CD4-positive, CD25-positive, alpha-beta regulatory T cell (primary cell): ENCODE results near the gene DNAJA2. TPM values are rescaled to one million over a fixed set of nuclear protein-coding genes. Genes with fewer than 3 reads are reported as not detected.
A peak's percentile ranks its signal among the peaks of the same experiment; 100 is the strongest.
"Not testable (repeated sequence)": the region's sequence is repeated elsewhere in the genome, so short reads cannot be mapped to it uniquely, and the experiment has no call there.

Source experiments
- ATAC-seq, 2 donors: fragments of 150-1000 bp; cut with Tn5 transposase; one replicate each; pipeline ENCODE4 v1.10.0; 2021; ENCODE audit warnings: low read depth in 2 of 2, moderate number of reproducible peaks in 2 of 2, moderate library complexity in 1 of 2
- DNase-seq, 3 donors: peaks; one replicate each; pipeline versions ENCODE4 v3.0.0 to v3.0.0-alpha.2; 2012 to 2022; ENCODE audit warnings: mixed read lengths in 1 of 3
- H3K27ac ChIP-seq: one replicate; pipeline ENCODE4 v1.7.0; 2013; ENCODE audit warnings: mild to moderate bottlenecking, low read length; ENCODE audit not compliant: insufficient read depth, poor library complexity, severe bottlenecking
- H3K27me3 ChIP-seq: one replicate; pipeline ENCODE4 v1.7.0; 2013; ENCODE audit warnings: low read length; ENCODE audit not compliant: control insufficient read depth, insufficient read depth
- H3K36me3 ChIP-seq: one replicate; pipeline ENCODE4 v1.7.0; 2013; ENCODE audit warnings: mild to moderate bottlenecking, low read length, moderate library complexity; ENCODE audit not compliant: control insufficient read depth, insufficient read depth
- H3K4me1 ChIP-seq: 2 replicates; pipeline ENCODE4 v1.7.0; 2013; ENCODE audit warnings: mild to moderate bottlenecking, low read length; ENCODE audit not compliant: insufficient read depth, control insufficient read depth, poor library complexity, severe bottlenecking
- H3K4me3 ChIP-seq: one replicate; pipeline ENCODE4 v1.7.0; 2013; ENCODE audit warnings: low read depth, mild to moderate bottlenecking, low read length, moderate library complexity
- H3K9me3 ChIP-seq, 2 experiments: 1 replicate in 1 of 2; 2 replicates in 1 of 2; pipeline ENCODE4 v1.7.0; 2013; ENCODE audit warnings: low read length in 2 of 2, mild to moderate bottlenecking in 1 of 2, moderate library complexity in 1 of 2; ENCODE audit not compliant: control insufficient read depth in 2 of 2
- H3K27ac Mint-ChIP-seq, 3 donors: one replicate each; pipeline ENCODE4 v1.8.0; 2020 to 2022; ENCODE audit warnings: mild to moderate bottlenecking in 3 of 3, mixed read lengths in 3 of 3, moderate library complexity in 2 of 3
- H3K27me3 Mint-ChIP-seq: one replicate; pipeline ENCODE4 v1.8.0; 2022; ENCODE audit warnings: mild to moderate bottlenecking, mixed read lengths
- H3K36me3 Mint-ChIP-seq: one replicate; pipeline ENCODE4 v1.8.0; 2020; ENCODE audit warnings: mixed read lengths
- H3K4me1 Mint-ChIP-seq, 4 donors: one replicate each; pipeline ENCODE4 v1.8.0; 2020 to 2022; ENCODE audit warnings: mixed read lengths in 4 of 4, mild to moderate bottlenecking in 1 of 4
- H3K4me3 Mint-ChIP-seq, 4 donors: one replicate each; pipeline ENCODE4 v1.8.0; 2020 to 2022; ENCODE audit warnings: mild to moderate bottlenecking in 4 of 4, mixed read lengths in 4 of 4, moderate library complexity in 3 of 4
- H3K9me3 Mint-ChIP-seq, 7 donors: one replicate each; pipeline ENCODE4 v1.8.0; 2020 to 2022; ENCODE audit warnings: mixed read lengths in 7 of 7, mild to moderate bottlenecking in 3 of 7, moderate library complexity in 2 of 7
- polyA plus RNA-seq, 4 donors: library from polyadenylated mRNA; unstranded; fragments of 300-500 nt; fragmentation: Illumina TruSeq; gene quantifications; one replicate each; pipeline ENCODE4 v1.2.3, GENCODE V29; 2021
- total RNA-seq: library from RNA; stranded (reverse); gene quantifications from one replicate; pipeline ENCODE4 v1.2.3, GENCODE V29; 2022

DNAJA2 gene
- total and polyA plus RNA-seq, 5 donors from 2014 or later: 90.8 to 110 (median 94.8) TPM

GRCh38 chr16:47010812-47011211 lies 37.3 kb upstream of the DNAJA2 start:
- H3K4me1 ChIP-seq, H3K36me3 Mint-ChIP-seq, ATAC-seq, H3K27ac Mint-ChIP-seq, H3K27me3 ChIP-seq, H3K4me1 Mint-ChIP-seq, H3K27ac ChIP-seq, H3K4me3 Mint-ChIP-seq, H3K4me3 ChIP-seq, H3K9me3 ChIP-seq, H3K27me3 Mint-ChIP-seq, H3K9me3 Mint-ChIP-seq, H3K36me3 ChIP-seq, DNase-seq: not testable (repeated sequence)

DNA sequence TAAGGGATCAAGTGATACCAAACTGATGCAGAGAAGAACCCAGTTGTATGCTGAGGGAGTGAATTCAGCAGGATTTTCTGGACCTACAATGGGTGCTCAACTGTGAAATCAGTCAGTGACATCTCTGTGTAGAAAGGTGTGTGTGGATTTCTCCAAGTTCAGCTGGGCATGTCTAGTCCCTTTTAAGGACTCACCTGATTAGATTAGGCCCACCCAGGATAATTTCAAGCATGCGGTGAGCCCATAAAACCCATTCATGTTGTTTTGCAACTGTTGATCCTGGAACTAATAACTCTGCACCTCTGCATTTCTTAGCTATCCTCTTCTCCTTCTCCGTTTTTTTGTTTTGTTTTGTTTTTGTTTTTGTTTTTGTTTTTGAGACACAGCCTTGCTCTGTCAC lies 35.1 kb upstream of the DNAJA2 start:
- Mint-ChIP-seq H3K27me3 (no peaks in the 10 kb centered on the region), H3K27ac (peak overlapping the region in 1 of 3 donors; percentile 47), H3K4me1 (peaks cover 0 to 4% (median 1%) of the 10 kb centered on the region in 4 donors), H3K4me3 (no peak overlapping the region), H3K9me3 (peaks cover 0 to 2% (median 0%) of the 10 kb centered on the region in 7 donors), H3K36me3 (no peaks in the 10 kb centered on the region)
- Histone ChIP-seq H3K4me3 (no peak overlapping the region), H3K9me3 (no peaks in the 10 kb centered on the region), H3K27me3 (no peaks in the 10 kb centered on the region), H3K27ac (no peak overlapping the region), H3K36me3 (no peaks in the 10 kb centered on the region), H3K4me1 (no peaks in the 10 kb centered on the region)
- ATAC-seq (no peak), DNase-seq (no peak)

DNA sequence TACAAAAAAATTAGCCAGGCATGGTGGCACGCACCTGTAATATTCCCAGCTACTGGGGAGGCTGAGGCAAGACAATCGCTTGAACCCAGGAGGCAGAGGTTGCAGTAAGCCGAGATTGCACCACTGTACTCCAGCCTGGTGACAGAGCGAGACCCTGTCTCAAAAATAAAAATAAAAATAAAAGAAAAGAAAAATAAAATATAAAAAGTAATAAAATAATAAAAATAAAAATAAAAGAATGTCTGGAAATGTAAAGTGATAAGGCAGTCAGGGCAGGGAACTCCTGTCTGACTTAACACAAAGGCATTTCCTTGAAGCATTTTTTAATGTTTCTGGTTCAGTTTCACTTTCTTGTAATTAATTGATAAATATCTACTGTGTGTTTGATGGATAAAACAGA lies 34.7 kb upstream of the DNAJA2 start:
- H3K4me1 Mint-ChIP-seq: peaks cover 0 to 2% (median under 1%) of the 10 kb centered on the region in 4 donors
- H3K36me3 ChIP-seq: no peaks in the 10 kb centered on the region
- no peak overlapping the region for H3K27ac ChIP-seq
- no peak overlapping the region for H3K4me3 Mint-ChIP-seq
- peaks cover 0 to 2% (median 0%) of the 10 kb centered on the region in 7 donors for H3K9me3 Mint-ChIP-seq
- H3K9me3 ChIP-seq: no peaks in the 10 kb centered on the region
- DNase-seq: no peak
- H3K27me3 Mint-ChIP-seq: no peaks in the 10 kb centered on the region
- no peaks in the 10 kb centered on the region for H3K36me3 Mint-ChIP-seq
- no peaks in the 10 kb centered on the region for H3K4me1 ChIP-seq
- peak overlapping the region in 1 of 3 donors; percentile 47 for H3K27ac Mint-ChIP-seq
- ATAC-seq: no peak
- no peaks in the 10 kb centered on the region for H3K27me3 ChIP-seq
- no peak overlapping the region for H3K4me3 ChIP-seq

- H3K36me3 Mint-ChIP-seq: no peaks in the 10 kb centered on the region
- peaks cover 6% of the 10 kb centered on the region for H3K27me3 Mint-ChIP-seq
- ATAC-seq (no peak), DNase-seq (no peak)
- Histone ChIP-seq H3K4me1 (no peaks in the 10 kb centered on the region), H3K4me3 (no peak overlapping the region), H3K27ac (no peak overlapping the region), H3K36me3 (no peaks in the 10 kb centered on the region), H3K27me3 (no peaks in the 10 kb centered on the region), H3K9me3 (no peaks in the 10 kb centered on the region)
- H3K27ac Mint-ChIP-seq: no peak overlapping the region
- H3K4me1 Mint-ChIP-seq: peaks cover 0 to 2% (median 0%) of the 10 kb centered on the region in 4 donors
- H3K4me3 Mint-ChIP-seq: no peak overlapping the region
- peaks cover 0 to 3% (median 0%) of the 10 kb centered on the region in 7 donors for H3K9me3 Mint-ChIP-seq
Observed at GRCh38 chr16:47004652-47005051, 31.2 kb upstream of the DNAJA2 start.

- H3K27ac Mint-ChIP-seq, H3K9me3 Mint-ChIP-seq, H3K27me3 ChIP-seq, DNase-seq, H3K4me1 Mint-ChIP-seq, H3K27me3 Mint-ChIP-seq, H3K36me3 Mint-ChIP-seq, H3K4me3 Mint-ChIP-seq, H3K4me1 ChIP-seq, H3K4me3 ChIP-seq, H3K9me3 ChIP-seq, ATAC-seq, H3K36me3 ChIP-seq, H3K27ac ChIP-seq: not testable (repeated sequence)
Observed at GRCh38 chr16:47000066-47000465, 26.6 kb upstream of the DNAJA2 start.

- H3K36me3 ChIP-seq: no peaks in the 10 kb centered on the region
- Mint-ChIP-seq H3K27ac (no peak overlapping the region), H3K27me3 (peaks cover 6% of the 10 kb centered on the region), H3K4me3 (no peak overlapping the region), H3K36me3 (no peaks in the 10 kb centered on the region), H3K9me3 (peaks cover 0 to 1% (median 0%) of the 10 kb centered on the region in 7 donors), H3K4me1 (no peaks in the 10 kb centered on the region)
- ATAC-seq (no peak), DNase-seq (no peak)
- no peak overlapping the region for H3K4me3 ChIP-seq
- H3K4me1 ChIP-seq: no peaks in the 10 kb centered on the region
- H3K27ac ChIP-seq: no peak overlapping the region
- no peaks in the 10 kb centered on the region for H3K9me3 ChIP-seq
- H3K27me3 ChIP-seq: no peaks in the 10 kb centered on the region
Observed at GRCh38 chr16:46997844-46998243, 24.4 kb upstream of the DNAJA2 start.

GRCh38 chr16:46996952-46997458 lies 23.5 kb upstream of the DNAJA2 start:
- Histone ChIP-seq H3K27me3 (no peaks in the 10 kb centered on the region), H3K36me3 (no peaks in the 10 kb centered on the region), H3K4me1 (no peaks in the 10 kb centered on the region), H3K9me3 (no peaks in the 10 kb centered on the region), H3K4me3 (no peak overlapping the region), H3K27ac (no peak overlapping the region)
- H3K4me3 Mint-ChIP-seq: no peak overlapping the region
- H3K36me3 Mint-ChIP-seq: no peaks in the 10 kb centered on the region
- H3K27me3 Mint-ChIP-seq: no peaks in the 10 kb centered on the region
- H3K9me3 Mint-ChIP-seq: peaks cover 0 to 1% (median 0%) of the 10 kb centered on the region in 7 donors
- H3K4me1 Mint-ChIP-seq: no peaks in the 10 kb centered on the region
- H3K27ac Mint-ChIP-seq: no peak overlapping the region
- DNase-seq (no peak), ATAC-seq (no peak)

- Histone ChIP-seq H3K4me1 (no peaks in the 10 kb centered on the region), H3K27me3 (no peaks in the 10 kb centered on the region), H3K4me3 (no peak overlapping the region), H3K27ac (no peak overlapping the region), H3K36me3 (no peaks in the 10 kb centered on the region), H3K9me3 (no peaks in the 10 kb centered on the region)
- no peaks in the 10 kb centered on the region for H3K9me3 Mint-ChIP-seq
- no peak for DNase-seq
- no peak overlapping the region for H3K4me3 Mint-ChIP-seq
- H3K36me3 Mint-ChIP-seq: no peaks in the 10 kb centered on the region
- no peaks in the 10 kb centered on the region for H3K4me1 Mint-ChIP-seq
- no peak overlapping the region for H3K27ac Mint-ChIP-seq
- no peak for ATAC-seq
- no peaks in the 10 kb centered on the region for H3K27me3 Mint-ChIP-seq
Observed at GRCh38 chr16:46996391-46996790, 22.9 kb upstream of the DNAJA2 start.
